ENCODE data around the gene BET1L.

GRCh38 chr11:241634-242033 is 34.4 kb upstream of the BET1L start:
- no peak; the same call in 1 of the 2 replicates for TF ChIP-seq POLR2AphosphoS5 (IDR thresholded peaks at IDR 0.05; ENCODE audit: low read depth, low read length)
- no peak for TF ChIP-seq TAF1 (IDR thresholded peaks at IDR 0.05; ENCODE audit: borderline replicate concordance, insufficient read depth, low read length)
- no peak for TF ChIP-seq SIN3A (IDR thresholded peaks at IDR 0.05; ENCODE audit: borderline replicate concordance, insufficient read depth, low read length)
- no peak for TF ChIP-seq REST (IDR thresholded peaks at IDR 0.05; ENCODE audit: insufficient read depth in 1 of 2, low read depth in 2 of 2, low read length in 2 of 2)

All from PFSK-1 (cell line).